Islet of Langerhans (tissue), 1 donor: ENCODE measurements around the gene FIBCD1.

Experiments
- FAIRE-seq: peaks from one replicate; lab custom pipeline; 2011; peaks lifted over from hg19 to GRCh38; lab: Jason Lieb, UNC

The FIBCD1 gene

GRCh38 chr9:130954317-130954716, 15.3 kb upstream of the FIBCD1 start:
- FAIRE-seq = no peak

DNA sequence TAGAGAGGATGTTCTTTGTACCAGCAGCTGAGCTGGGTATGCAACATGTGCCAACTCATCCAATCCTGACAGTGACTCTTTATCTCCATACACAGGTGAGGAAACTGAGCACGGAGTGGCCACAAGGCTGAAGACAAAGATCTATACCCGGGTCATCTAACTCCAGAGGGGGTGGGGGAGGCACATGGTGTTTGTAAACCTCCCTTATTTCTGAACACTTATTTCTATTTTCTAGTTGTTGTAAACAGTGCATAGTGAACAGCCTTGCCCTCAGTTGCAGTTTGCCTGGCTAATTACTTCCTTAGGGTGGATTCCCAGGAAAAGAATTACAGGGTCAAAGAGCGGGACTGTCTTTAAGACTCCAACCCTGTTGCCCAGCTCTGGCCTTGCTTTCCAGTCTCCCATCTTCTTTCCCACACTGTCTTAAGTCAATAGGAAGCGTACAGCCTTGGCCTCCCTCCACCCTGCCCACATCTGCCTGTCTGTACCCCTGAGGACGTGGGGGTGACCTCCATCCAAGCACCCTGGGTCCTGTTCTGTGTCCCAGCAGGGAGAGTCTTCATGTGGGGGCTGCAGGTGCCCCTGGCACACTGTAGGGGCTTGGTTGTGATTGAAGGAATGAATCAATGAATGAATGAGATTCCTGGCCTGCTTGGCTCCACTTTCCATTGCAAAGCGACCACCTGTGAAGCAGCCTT, 13.2 kb upstream of the FIBCD1 start:
- no peak for FAIRE-seq

- FAIRE-seq = no peak
Measured at GRCh38 chr9:130950039-130950311, 10.9 kb upstream of the FIBCD1 start.

- FAIRE-seq = no peak
Measured at GRCh38 chr9:130949188-130950038, 10.4 kb upstream of the FIBCD1 start.

DNA sequence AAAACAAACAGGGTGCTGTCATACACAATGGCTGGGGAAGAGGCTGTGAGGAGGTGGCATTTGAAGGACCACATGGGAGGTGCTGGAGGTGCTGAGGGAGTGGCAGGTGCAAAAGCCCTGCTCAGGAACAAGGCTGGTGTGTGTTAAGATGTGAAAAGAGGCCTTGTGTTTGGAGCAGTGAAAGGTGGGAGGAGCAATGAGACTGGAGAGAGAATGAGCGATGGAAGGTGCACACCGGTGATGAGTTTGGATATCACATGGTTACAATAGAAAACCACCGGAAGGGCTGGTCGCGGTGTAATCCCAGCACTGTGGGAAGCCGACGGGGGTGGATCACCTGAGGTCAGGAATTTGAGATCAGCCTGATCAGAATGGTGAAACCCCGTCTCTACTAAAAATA, 9.2 kb upstream of the FIBCD1 start:
- no peak for FAIRE-seq

- FAIRE-seq = no peak
Measured at GRCh38 chr9:130947618-130948140, 8.6 kb upstream of the FIBCD1 start.

- FAIRE-seq = no peak
Measured at GRCh38 chr9:130946766-130947617, 7.9 kb upstream of the FIBCD1 start.

DNA sequence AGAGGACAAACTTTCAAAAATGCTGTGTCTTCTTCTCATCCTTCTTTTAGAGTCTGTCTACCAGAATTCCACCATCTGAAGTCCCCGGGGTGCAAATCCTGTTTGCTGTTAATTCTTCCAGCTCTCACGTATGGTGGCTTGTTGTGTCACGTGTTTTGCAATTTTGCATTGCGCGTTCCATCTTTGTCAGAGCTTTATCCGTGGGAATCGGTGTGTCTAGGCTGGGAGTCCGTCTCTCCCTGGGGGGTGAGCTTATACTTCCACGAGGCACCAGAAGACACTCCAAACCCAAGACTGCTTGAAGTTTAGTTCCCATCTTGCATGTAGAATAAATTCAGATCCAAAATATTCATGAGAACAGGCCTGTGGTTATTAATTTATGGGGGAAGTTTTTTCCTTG, 6.1 kb upstream of the FIBCD1 start:
- no peak for FAIRE-seq

DNA sequence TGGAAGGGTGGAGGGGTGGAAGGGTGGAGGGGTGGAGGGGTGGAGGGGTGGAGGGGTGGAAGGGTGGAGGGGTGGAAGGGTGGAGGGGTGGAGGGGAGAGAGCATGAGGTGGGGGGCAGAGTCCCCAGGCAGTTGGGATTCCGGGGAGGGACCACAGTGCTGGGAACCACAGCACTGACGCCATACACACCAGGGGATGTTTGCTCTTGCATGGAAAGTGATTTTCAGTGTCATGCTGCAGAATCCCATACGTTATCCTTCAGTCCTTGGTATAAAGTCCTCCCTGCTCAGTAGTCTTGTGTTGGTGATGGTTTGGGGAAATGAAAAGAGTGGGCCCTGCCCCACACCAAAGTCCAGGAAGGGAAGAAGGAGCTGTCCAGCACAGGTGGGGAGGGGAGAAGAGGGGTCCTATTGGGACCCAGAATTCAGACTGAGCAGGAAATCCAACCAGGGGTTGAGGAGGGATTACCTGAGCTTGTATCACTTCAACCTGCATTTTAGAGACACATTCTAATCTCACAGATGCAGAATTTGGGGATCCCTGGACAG, 5.5 kb upstream of the FIBCD1 start:
- FAIRE-seq = no peak

- FAIRE-seq = no peak
Measured at GRCh38 chr9:130943777-130944176, 4.7 kb upstream of the FIBCD1 start.

- no peak for FAIRE-seq
Measured at GRCh38 chr9:130943221-130943620, 4.2 kb upstream of the FIBCD1 start.

- no peak for FAIRE-seq
Measured at GRCh38 chr9:130942679-130943078, 3.6 kb upstream of the FIBCD1 start.

GRCh38 chr9:130942084-130942483, 3.0 kb upstream of the FIBCD1 start:
- FAIRE-seq = no peak

- no peak for FAIRE-seq
Measured at GRCh38 chr9:130940693-130941576, 1.9 kb upstream of the FIBCD1 start.

GRCh38 chr9:130940027-130940549, 1.0 kb upstream of the FIBCD1 start:
- FAIRE-seq = no peak

DNA sequence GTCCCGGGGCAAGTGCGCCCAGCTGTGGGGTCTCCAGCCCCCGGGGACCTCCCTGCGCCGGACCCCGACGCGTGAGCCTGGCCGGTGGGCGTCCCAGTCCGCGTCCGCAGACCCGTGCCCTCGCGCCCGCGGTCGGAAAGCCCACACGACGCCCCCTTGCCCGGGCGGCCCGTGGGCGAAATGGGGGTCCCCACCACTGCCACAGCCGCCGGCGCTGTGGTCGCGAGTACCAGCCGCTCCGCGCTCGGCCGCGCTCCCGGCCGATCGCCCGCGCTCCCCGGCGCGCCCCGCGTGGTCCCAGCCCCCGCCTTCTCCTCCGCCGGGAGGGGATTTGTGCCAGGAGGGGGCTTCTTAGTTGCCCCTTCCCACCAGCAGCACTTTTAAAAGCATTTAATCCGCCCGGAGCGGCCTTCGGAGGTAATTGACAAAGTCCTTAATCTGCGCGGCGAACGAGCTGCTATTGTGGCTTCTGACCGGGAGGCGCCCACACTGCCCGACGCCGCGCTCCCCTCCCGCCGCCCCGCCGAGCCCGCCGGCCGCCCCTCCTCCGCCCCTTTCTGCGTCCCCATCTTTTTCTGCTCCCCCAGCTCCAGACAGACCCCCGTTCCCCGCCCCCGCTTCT, 469 bp upstream of the FIBCD1 start:
- FAIRE-seq = no peak

GRCh38 chr9:130938184-130938651, 829 bp downstream of the FIBCD1 start:
- FAIRE-seq = no peak

DNA sequence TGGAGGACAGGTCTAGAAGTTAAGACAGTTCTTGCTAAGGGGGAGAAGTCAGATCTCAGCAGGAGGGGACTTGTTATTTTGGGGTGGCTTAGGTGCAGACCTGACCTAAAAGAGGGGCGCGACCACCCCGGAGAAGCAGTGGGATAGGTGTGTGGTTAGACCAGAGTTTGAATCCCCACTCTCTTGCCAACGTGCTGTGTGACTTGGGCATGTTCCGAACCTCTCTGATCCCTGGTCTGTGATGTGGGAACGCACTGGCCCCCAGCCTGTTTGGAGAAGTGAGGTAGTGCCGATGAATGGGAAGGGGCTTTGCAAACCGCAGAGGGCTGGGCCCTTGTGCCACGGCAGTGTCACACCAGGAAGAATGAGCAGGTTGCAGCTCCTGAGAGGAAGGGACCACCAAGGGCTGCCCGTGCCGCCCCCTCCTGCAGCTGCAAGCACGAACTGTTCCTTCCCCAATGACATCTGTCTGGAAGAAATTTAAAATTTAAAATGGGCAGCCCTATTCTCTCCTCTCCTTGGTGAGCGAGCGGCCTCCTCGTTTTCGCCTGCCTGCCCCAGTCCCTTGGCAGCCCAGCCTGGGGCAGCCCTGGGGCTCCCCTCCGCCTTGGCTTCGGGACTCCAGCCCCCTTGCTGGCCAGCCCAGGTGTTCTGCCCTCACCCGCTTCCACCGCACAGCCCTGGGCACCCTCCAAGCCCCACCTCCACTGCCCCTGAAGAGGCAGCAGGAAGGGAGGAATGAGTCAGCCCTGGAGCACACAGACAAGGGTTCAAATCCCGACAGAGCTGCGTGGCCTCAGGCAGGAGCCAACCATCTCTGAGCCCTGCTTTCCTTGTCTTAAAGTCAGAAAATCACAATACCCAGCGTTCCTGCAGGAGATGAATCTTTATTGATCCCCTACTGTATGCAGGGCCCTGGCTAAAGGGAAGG, 1.6 kb downstream of the FIBCD1 start:
- no peak for FAIRE-seq
